GM18511 (cell line): ENCODE results near the gene ORAI3.

Experiments used
- ATAC-seq: cut with Tn5 transposase; IDR thresholded peaks from one replicate; pipeline ENCODE4 v1.9.1; 2021; ENCODE audit warnings: mild to moderate bottlenecking, moderate library complexity; ENCODE audit not compliant: unreplicated experiment

The ORAI3 gene

GRCh38 chr16:30946671-30947540 is 2.0 kb upstream of the ORAI3 start:
- no peak for ATAC-seq

DNA sequence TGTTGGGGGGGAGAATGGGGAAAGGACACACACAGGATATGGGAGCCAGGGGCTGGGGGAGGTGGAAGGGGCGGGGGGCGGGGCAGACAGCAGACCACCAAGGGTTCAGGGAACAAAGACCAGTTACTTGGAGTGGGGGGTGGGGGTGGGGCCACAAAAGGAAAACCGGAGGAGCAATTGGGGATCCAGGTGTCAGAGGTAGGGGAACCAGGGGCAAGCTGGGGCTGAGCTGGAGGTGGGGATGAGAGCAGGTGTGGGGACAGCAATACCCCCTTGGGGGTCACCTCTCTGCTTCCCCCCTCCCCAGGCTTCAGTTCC is 1.4 kb upstream of the ORAI3 start:
- no peak for ATAC-seq

- ATAC-seq = peak; percentile 12
Observed at GRCh38 chr16:30947859-30948666, 805 bp upstream of the ORAI3 start.

- ATAC-seq = peak; percentile 66
Observed at GRCh38 chr16:30949650-30950515, 1.0 kb downstream of the ORAI3 start.

GRCh38 chr16:30950516-30951065 is 1.7 kb downstream of the ORAI3 start:
- ATAC-seq = no peak

DNA sequence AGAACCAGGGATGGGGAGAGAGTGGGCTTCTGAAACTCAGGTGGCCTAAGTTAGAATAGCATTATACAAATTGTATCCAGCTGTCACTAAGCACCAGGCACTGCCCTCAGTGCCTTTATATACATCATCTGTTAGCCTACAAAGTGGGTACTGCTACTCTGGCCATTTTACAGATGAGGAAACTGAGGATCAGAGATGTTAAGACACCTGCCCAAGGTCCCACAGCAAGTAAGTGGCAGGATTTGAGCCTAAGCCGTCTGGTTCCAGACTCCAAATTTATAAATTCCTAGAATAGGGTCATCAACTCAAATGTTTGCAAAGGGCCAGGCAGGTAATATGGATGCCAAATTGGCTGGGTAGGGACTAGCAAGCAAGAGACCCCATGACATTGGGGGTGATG is 2.3 kb downstream of the ORAI3 start:
- no peak for ATAC-seq

DNA sequence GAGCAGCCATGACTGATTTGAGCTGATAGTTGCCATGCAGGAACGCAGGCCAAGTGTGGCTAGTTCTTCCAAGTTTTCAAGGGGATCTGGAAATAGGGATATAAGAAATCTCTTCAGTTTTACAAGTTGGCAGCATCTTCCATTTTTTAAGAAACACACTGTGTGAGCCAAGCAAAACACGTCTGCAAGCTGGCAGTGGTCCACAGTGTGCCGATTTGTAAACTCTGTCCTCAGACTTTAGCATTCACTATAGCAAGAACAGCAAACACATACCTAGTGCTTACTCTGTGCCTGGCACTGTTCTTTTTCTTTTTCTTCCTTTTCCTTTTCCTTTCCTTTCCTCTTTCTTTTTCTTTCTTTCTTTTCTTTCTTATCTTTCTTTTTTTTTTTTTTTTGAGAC is 2.9 kb downstream of the ORAI3 start:
- ATAC-seq = no peak

DNA sequence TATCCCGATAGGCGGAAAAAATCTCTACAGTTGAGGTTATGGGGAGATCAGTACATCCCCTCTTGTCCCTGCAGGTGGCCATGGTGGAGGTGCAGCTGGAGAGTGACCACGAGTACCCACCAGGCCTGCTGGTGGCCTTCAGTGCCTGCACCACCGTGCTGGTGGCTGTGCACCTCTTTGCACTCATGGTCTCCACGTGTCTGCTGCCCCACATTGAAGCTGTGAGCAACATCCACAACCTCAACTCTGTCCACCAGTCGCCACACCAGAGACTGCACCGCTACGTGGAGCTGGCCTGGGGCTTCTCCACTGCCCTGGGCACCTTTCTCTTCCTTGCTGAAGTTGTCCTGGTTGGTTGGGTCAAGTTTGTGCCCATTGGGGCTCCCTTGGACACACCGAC is 4.2 kb downstream of the ORAI3 start:
- ATAC-seq = no peak

DNA sequence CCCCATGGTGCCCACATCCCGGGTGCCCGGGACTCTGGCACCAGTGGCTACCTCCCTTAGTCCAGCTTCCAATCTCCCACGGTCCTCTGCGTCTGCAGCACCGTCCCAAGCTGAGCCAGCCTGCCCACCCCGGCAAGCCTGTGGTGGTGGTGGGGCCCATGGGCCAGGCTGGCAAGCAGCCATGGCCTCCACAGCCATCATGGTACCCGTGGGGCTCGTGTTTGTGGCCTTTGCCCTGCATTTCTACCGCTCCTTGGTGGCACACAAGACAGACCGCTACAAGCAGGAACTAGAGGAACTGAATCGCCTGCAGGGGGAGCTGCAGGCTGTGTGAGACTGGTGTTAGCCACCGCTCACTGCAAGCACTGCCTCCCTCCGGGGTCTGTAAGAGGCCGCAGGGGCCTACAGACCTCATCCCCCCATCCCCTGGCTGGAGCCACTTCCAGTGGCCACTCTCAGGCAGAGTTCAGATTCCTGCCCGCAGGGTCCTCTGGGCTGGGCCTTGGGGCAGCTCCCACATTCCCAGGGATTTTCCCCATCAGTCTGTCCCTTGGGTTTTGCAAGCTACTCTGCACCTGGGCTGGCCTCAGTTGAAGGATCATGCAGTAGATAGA is 4.8 kb downstream of the ORAI3 start:
- no peak for ATAC-seq

GRCh38 chr16:30954993-30955392 is 6.1 kb downstream of the ORAI3 start:
- ATAC-seq = no peak

DNA sequence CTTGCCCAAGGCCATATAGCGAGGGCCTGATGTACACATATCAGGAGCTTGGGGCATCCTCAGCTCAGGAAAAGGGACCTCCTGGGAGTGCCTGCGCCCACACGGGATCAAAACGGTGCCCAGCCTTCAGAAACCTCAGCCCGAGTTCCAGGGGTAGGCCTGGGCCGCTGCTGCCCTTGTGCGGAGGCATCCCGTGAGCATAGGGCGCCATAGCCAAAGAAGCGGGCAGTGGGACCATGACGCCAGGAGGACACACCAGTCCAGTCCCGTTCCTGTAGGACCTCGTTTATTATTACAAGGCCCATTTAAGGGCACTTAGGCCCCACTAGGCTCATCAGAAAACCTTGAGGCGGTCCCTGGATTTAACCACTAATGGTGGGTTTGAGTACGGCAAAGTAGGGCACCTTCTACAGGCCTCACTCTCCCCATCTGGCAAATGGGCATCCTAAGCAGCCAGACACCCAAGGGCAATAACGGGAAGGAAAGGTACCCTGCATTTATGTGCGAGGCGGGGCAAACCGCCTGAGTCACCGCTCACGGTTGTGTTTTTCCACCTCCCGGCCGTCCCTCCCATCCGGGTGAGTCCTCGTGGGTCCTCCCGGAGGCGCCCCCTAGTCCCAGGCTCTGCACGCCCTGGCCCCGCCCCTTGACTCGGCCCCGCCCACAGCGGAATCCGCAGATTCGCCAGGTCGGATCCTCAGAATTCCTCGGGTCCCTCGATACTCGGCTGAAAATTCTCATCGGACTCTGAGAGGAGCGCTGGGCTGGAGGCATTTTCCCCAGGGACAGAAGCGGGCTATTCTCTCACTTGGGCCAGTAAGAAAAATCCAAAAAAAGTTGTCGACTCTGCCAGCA is 8.0 kb downstream of the ORAI3 start:
- peak; percentile 62 for ATAC-seq

DNA sequence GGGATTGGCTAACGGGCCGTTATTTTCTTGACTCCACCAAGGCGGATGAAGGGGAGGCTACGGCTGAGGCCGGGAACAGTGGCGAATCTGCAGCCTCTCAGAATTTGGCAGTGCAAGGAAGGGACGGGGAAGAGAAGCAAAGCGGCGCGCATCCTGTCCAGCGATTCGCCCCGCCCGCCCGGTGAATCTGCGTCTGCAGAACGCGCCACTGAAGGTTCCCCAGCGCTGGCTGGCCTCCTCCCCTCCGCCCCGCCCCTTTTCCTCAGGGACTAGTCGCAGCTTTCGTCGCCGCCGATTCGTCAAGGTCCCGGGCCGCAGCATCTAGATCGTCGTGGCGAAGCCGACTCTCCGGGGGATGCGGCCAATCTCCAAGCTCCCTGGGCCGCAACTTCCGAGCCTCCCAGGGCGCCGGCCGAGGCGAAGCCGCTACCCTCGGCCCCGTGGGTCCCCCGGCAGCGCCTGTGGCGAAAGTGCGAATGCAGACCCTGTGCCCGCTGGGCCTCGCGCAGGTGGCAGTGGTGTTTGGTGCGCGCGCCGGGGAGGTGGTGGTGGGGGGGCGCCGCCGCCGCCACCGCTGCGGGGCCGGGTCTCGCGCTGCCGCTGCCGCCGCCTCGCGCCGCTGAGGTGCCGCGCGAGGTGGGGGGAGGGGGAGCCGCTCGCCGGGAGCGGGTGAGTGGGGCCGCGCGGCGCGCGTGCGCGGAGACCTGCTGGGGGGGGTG is 8.7 kb downstream of the ORAI3 start, which contains the start of gene SETD1A:
Gene SETD1A, plus strand, starts transcription at position 299 of the 719 bp plus-strand sequence. CDS start 978 bp downstream, outside the sequence.
- peak; percentile 88 for ATAC-seq

GRCh38 chr16:30958175-30959079 is 9.6 kb downstream of the ORAI3 start:
- ATAC-seq = peak; percentile 37

- ATAC-seq = no peak
Observed at GRCh38 chr16:30961384-30961783, 12.5 kb downstream of the ORAI3 start.

DNA sequence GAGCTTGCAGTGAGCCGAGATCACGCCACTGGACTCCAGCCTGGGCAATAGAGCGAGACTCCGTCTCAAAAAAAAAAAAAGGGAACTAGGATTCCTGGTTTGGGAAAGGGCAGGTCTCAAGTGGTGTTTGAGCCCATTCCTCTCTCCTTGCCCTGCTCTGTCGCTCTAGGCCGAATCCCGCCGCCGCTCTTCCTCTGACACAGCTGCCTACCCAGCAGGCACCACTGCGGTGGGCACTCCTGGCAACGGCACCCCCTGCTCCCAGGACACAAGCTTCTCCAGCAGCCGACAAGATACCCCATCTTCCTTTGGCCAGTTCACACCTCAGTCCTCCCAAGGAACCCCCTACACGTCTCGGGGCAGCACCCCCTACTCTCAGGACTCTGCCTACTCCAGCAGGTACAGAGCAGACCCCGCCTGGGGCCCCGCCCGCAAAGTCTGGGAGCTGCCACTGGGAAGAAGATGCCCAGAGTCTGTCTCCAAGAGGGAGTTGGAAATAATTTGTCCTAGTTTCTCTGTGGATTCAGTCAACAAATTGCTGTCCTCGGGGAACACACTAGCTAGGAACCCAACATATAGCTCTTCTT is 15.2 kb downstream of the ORAI3 start:
- ATAC-seq = no peak

- no peak for ATAC-seq
Observed at GRCh38 chr16:30964574-30965226, 15.8 kb downstream of the ORAI3 start.

DNA sequence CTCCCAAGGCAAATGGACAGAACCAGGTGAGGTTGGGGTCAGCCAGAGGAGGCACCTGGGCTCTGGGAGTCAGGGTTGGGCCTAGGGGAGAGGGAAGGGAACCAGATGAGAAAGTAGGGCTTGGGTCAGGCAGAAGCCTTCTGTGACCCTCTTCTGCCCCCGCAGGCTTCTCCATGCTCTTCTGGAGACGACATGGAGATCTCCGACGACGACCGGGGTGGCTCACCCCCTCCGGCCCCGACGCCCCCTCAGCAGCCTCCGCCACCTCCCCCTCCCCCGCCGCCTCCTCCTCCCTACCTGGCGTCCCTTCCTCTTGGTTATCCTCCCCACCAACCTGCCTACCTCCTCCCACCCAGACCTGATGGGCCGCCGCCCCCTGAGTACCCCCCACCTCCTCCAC is 16.6 kb downstream of the ORAI3 start:
- no peak for ATAC-seq
